SU-DHL-6 (cell line): ENCODE results near the gene GKN2.
A peak's percentile ranks its signal among the peaks of the same experiment; 100 is the strongest.

Source experiments
- H2AFZ ChIP-seq: fragments of 200-600 bp; sonication (generic); 2 replicates; pipeline ENCODE4 v1.6.1; 2014; ENCODE audit warnings: low read depth, mild to moderate bottlenecking, moderate library complexity, mixed read lengths, antibody characterized with exemption, low read length; ENCODE audit not compliant: severe bottlenecking
- H3F3A ChIP-seq: fragments of 200-600 bp; shearing (Covaris generic); 2 replicates; pipeline ENCODE4 v1.6.0; 2016; ENCODE audit warnings: antibody characterized with exemption, mild to moderate bottlenecking; ENCODE audit not compliant: insufficient read depth
- H3K27ac ChIP-seq: fragments of 200-600 bp; sonication (generic); 2 replicates; pipeline ENCODE4 v1.5.1; 2016; ENCODE audit warnings: low read depth, mild to moderate bottlenecking, low read length, moderate library complexity, mixed read lengths
- H3K27me3 ChIP-seq: fragments of 200-600 bp; sonication (generic), shearing (Covaris generic); 2 replicates; pipeline ENCODE4 v1.6.0; 2014; ENCODE audit warnings: mild to moderate bottlenecking, low read length
- H3K36me3 ChIP-seq: fragments of 200-600 bp; sonication (generic); 2 replicates; pipeline ENCODE4 v1.6.1; 2014; ENCODE audit warnings: mild to moderate bottlenecking, low read length, mixed read lengths
- H3K4me2 ChIP-seq: fragments of 300-600, 200-600 bp; shearing (Covaris generic), sonication (generic); 2 replicates; pipeline ENCODE4 v1.6.0; 2014; ENCODE audit warnings: low read length, low read depth, mild to moderate bottlenecking; ENCODE audit not compliant: poor library complexity, severe bottlenecking
- H3K4me3 ChIP-seq: fragments of 200-600 bp; sonication (generic); 2 replicates; pipeline ENCODE4 v1.5.1; 2014; ENCODE audit warnings: antibody characterized with exemption, low read length, mild to moderate bottlenecking, mixed read lengths; ENCODE audit not compliant: insufficient read depth, poor library complexity, severe bottlenecking
- H3K79me2 ChIP-seq: fragments of 200-600 bp; sonication (generic); 2 replicates; pipeline ENCODE4 v1.6.1; 2014; ENCODE audit warnings: mild to moderate bottlenecking, low read length, moderate library complexity; ENCODE audit not compliant: insufficient read depth
- H3K9ac ChIP-seq: fragments of 200-600 bp; sonication (generic); 2 replicates; pipeline ENCODE4 v1.7.0; 2014; ENCODE audit warnings: mild to moderate bottlenecking, low read length
- H3K9me2 ChIP-seq: fragments of 200-600 bp; sonication (generic); replicated peaks from 2 replicates; pipeline ENCODE4 v1.6.1; 2014; ENCODE audit warnings: low read length; ENCODE audit not compliant: insufficient read depth
- H3K9me3 ChIP-seq: fragments of 200-600 bp; sonication (generic); 2 replicates; pipeline ENCODE4 v1.6.1; 2014; ENCODE audit warnings: low read length, mixed read lengths; ENCODE audit not compliant: insufficient read depth
- H4K20me1 ChIP-seq: fragments of 200-600 bp; sonication (generic); 2 replicates; pipeline ENCODE4 v1.6.1; 2014; ENCODE audit warnings: low read depth, mild to moderate bottlenecking, antibody characterized with exemption, low read length, moderate library complexity, mixed read lengths
- EZH2phosphoT487 ChIP-seq: fragments of 200-600 bp; sonication (generic), shearing (Covaris generic); conservative IDR thresholded peaks from 2 replicates; pipeline ENCODE4 v1.6.1; 2018; ENCODE audit warnings: mild to moderate bottlenecking, antibody characterized with exemption, low read length, moderate library complexity, mixed read lengths
- TF ChIP-seq, protein P1 (sequence below): fragments of 200-600 bp; sonication (generic); IDR thresholded peaks from one replicate; pipeline ENCODE4 v1.5.1; 2017; ENCODE audit warnings: antibody characterized with exemption, mild to moderate bottlenecking, low read length, moderate library complexity; ENCODE audit not compliant: insufficient read depth, poor library complexity, severe bottlenecking

The GKN2 gene

DNA sequence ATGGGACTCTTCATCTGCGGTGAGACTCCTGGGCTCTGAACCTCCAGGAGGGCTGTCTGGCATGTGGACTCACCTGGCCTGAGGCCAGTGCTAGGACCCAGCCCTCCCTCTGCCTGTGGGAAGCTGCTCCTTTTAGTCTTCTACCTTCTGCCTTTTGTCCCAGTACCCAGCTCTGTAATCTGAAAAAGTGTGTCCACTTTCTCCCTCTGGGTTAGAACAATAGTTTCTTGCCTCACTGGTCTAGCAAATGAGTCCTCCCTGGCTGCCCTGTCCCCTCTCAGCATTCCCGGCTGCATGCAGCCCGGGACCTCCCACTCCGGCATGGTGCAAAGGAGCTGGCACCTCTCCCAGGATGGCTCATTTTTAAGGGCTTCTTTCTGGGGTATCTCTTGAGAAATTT, 25.9 kb downstream of the GKN2 start:
- H3K4me3 ChIP-seq = no peak overlapping the region
- no peaks in the 10 kb centered on the region for H3K9me3 ChIP-seq
- H2AFZ ChIP-seq = no peak overlapping the region

DNA sequence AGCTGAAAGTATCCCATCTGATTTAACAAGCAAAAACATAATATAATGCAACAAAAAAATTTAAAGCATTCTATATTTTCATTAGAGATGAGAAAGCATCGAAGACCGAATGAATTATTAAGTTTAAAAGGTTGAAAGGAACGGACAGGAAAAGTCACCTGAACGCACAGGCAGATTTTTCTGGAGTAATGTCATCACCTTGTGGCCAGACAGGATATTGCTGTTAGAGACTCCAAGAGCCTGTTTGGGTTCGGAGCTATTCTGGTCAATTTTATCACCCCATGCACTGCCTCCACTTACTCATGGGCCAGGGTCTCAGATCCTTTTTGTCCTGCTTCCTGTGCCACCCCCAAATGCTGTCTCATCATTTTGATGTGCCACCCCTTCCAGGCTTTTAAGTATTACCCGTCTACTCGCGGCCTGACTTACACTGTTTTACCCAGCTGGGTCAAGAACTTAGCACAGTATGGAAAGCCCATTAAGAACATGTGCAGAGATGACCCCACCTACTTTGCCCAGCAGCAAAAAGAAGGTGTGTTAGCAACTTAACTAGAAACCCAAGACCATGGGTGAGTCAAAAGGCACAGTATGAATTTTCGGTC, 27.3 kb downstream of the GKN2 start:
- Histone ChIP-seq H3K27me3 (no peaks in the 10 kb centered on the region), H3K4me2 (peak overlapping the region; percentile 9), H3K27ac (no peak overlapping the region)

More for the DNA sequence above, 25.9 kb downstream of the GKN2 start:
- Histone ChIP-seq H3F3A (no peaks in the 10 kb centered on the region), H3K36me3 (no peaks in the 10 kb centered on the region), H3K9ac (no peak overlapping the region), H3K79me2 (no peaks in the 10 kb centered on the region), H4K20me1 (no peaks in the 10 kb centered on the region), H3K9me2 (no peaks in the 10 kb centered on the region), H3K27me3 (no peaks in the 10 kb centered on the region), H3K27ac (no peak overlapping the region), H3K4me2 (no peak overlapping the region)
- no peak for TF ChIP-seq EZH2phosphoT487
- TF ChIP-seq, protein P1, sequence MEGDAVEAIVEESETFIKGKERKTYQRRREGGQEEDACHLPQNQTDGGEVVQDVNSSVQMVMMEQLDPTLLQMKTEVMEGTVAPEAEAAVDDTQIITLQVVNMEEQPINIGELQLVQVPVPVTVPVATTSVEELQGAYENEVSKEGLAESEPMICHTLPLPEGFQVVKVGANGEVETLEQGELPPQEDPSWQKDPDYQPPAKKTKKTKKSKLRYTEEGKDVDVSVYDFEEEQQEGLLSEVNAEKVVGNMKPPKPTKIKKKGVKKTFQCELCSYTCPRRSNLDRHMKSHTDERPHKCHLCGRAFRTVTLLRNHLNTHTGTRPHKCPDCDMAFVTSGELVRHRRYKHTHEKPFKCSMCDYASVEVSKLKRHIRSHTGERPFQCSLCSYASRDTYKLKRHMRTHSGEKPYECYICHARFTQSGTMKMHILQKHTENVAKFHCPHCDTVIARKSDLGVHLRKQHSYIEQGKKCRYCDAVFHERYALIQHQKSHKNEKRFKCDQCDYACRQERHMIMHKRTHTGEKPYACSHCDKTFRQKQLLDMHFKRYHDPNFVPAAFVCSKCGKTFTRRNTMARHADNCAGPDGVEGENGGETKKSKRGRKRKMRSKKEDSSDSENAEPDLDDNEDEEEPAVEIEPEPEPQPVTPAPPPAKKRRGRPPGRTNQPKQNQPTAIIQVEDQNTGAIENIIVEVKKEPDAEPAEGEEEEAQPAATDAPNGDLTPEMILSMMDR = no peak

DNA sequence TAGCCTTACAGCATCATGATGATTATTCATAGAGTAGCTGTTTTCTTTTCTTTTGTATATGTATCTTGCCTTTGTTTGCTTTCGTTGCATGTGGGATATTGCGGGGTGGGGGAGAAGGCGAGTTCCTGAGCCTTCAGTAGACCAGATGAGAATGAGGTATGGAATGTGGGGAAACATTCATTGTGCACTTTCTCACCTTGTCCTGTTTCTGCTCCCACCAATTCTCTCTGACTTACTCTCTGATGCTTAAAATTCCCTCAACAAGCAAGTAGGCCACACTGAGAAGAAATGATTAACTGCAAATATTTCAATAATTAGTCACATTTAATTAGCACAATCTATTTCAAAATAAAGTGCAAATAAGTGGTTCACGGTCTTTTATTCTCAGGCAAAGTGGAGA, 31.0 kb downstream of the GKN2 start:
- H3K4me3 ChIP-seq = no peak overlapping the region
- no peaks in the 10 kb centered on the region for H3K79me2 ChIP-seq
- H2AFZ ChIP-seq = no peak overlapping the region
- H3K9me3 ChIP-seq = no peaks in the 10 kb centered on the region
- no peaks in the 10 kb centered on the region for H3K9me2 ChIP-seq
- no peak overlapping the region for H3K27ac ChIP-seq
- no peak for TF ChIP-seq EZH2phosphoT487
- TF ChIP-seq, protein P1 = no peak
- no peaks in the 10 kb centered on the region for H3F3A ChIP-seq
- H3K9ac ChIP-seq = no peak overlapping the region
- no peaks in the 10 kb centered on the region for H3K27me3 ChIP-seq
- no peaks in the 10 kb centered on the region for H3K36me3 ChIP-seq
- H3K4me2 ChIP-seq = no peak overlapping the region
- no peaks in the 10 kb centered on the region for H4K20me1 ChIP-seq

More for the DNA sequence above, 27.3 kb downstream of the GKN2 start:
- Histone ChIP-seq H2AFZ (peak overlapping the region; percentile 40), H3K36me3 (no peaks in the 10 kb centered on the region), H3F3A (no peaks in the 10 kb centered on the region), H4K20me1 (no peaks in the 10 kb centered on the region), H3K79me2 (no peaks in the 10 kb centered on the region), H3K4me3 (no peak overlapping the region), H3K9ac (no peak overlapping the region), H3K9me3 (no peaks in the 10 kb centered on the region), H3K9me2 (no peaks in the 10 kb centered on the region)
- TF ChIP-seq EZH2phosphoT487 = no peak
- TF ChIP-seq, protein P1 = peak; percentile 60
